GM10248 (cell line): ENCODE data around the gene TGFBR2.

ENCODE experiments used
- CTCF ChIA-PET: fragments of 300-600 bp; sonication (Branson Sonifier 250); formaldehyde crosslinking; extraction: SDS; loops from one replicate; lab custom pipeline; 2021; ENCODE audit warnings: antibody characterized with exemption; lab: Yijun Ruan, JAX
- POLR2A ChIA-PET: fragments of 350-650 bp; sonication (Branson Sonifier 250); formaldehyde crosslinking; extraction: SDS; loops from one replicate; lab custom pipeline; 2020; ENCODE audit warnings: antibody characterized with exemption; lab: Yijun Ruan, JAX
- DNase-seq: peaks from one replicate; pipeline ENCODE4 v3.0.0; 2012; ENCODE audit errors: extremely low spot score
- CTCF ChIP-seq: IDR thresholded peaks from 2 replicates; pipeline ENCODE4 v1.5.1; 2012; ENCODE audit warnings: mild to moderate bottlenecking, low read depth; ENCODE audit errors: extremely low read depth, missing control alignments, control extremely low read depth

TGFBR2 gene

GRCh38 chr3:30616347-30617027, 10.1 kb downstream of the TGFBR2 start:
- no peak for DNase-seq
- CTCF ChIA-PET, result interaction anchor here (0.8 to 2.0 kb wide), 6 partner anchors 9 to 77 kb away, joined by 3 to 9 read pairs (median 3); no protein-coding TSS in a partner anchor
- POLR2A ChIA-PET, result no interaction called here
- no peak for TF ChIP-seq CTCF

- ChIA-PET POLR2A (no interaction called here), CTCF (interaction anchor here (1.1 to 2.0 kb wide), 3 partner anchors 10 to 51 kb away, joined by 3 to 9 read pairs (median 3); no protein-coding TSS in a partner anchor)
- no peak for DNase-seq
- TF ChIP-seq CTCF, result no peak
These were observed 10.7 kb downstream of the TGFBR2 start for GRCh38 chr3:30617069-30617468.

- ChIA-PET CTCF (no interaction called here), POLR2A (no interaction called here)
- DNase-seq, result no peak
- no peak for TF ChIP-seq CTCF
These were observed 11.3 kb downstream of the TGFBR2 start for GRCh38 chr3:30617653-30618052.

GRCh38 chr3:30618526-30618925, 12.1 kb downstream of the TGFBR2 start:
- no peak for TF ChIP-seq CTCF
- ChIA-PET CTCF (no interaction called here), POLR2A (no interaction called here)
- DNase-seq, result no peak

GRCh38 chr3:30619318-30619717, 12.9 kb downstream of the TGFBR2 start:
- no peak for TF ChIP-seq CTCF
- ChIA-PET CTCF (no interaction called here), POLR2A (no interaction called here)
- no peak for DNase-seq

GRCh38 chr3:30620402-30621360, 14.3 kb downstream of the TGFBR2 start:
- CTCF ChIA-PET, result no interaction called here

More at GRCh38 chr3:30620402-30621360, 14.3 kb downstream of the TGFBR2 start:
- POLR2A ChIA-PET, result no interaction called here
- DNase-seq, result no peak
- TF ChIP-seq CTCF, result no peak
